HG03442 (cell line): ENCODE measurements around the gene SORBS2.
A peak's percentile ranks its signal among the peaks of the same experiment; 100 is the strongest.
"Not testable (repeated sequence)": the region's sequence is repeated elsewhere in the genome, so short reads cannot be mapped to it uniquely, and the experiment has no call there.

Experiments
- ATAC-seq: cut with Tn5 transposase; IDR thresholded peaks from one replicate; pipeline ENCODE4 v1.9.1; 2021; ENCODE audit warnings: mild to moderate bottlenecking, moderate library complexity; ENCODE audit not compliant: unreplicated experiment

SORBS2 gene, protein sequence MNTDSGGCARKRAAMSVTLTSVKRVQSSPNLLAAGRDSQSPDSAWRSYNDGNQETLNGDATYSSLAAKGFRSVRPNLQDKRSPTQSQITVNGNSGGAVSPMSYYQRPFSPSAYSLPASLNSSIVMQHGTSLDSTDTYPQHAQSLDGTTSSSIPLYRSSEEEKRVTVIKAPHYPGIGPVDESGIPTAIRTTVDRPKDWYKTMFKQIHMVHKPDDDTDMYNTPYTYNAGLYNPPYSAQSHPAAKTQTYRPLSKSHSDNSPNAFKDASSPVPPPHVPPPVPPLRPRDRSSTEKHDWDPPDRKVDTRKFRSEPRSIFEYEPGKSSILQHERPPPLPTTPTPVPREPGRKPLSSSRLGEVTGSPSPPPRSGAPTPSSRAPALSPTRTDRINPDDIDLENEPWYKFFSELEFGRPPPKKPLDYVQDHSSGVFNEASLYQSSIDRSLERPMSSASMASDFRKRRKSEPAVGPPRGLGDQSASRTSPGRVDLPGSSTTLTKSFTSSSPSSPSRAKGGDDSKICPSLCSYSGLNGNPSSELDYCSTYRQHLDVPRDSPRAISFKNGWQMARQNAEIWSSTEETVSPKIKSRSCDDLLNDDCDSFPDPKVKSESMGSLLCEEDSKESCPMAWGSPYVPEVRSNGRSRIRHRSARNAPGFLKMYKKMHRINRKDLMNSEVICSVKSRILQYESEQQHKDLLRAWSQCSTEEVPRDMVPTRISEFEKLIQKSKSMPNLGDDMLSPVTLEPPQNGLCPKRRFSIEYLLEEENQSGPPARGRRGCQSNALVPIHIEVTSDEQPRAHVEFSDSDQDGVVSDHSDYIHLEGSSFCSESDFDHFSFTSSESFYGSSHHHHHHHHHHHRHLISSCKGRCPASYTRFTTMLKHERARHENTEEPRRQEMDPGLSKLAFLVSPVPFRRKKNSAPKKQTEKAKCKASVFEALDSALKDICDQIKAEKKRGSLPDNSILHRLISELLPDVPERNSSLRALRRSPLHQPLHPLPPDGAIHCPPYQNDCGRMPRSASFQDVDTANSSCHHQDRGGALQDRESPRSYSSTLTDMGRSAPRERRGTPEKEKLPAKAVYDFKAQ (N-terminal part only)

GRCh38 chr4:185811509-185812364 lies at the start of gene SORBS2:
Gene SORBS2 (minus strand): TSS chr4:185812194. CDS start chr4:185690571, 121,623 bp downstream.
- ATAC-seq, result peak; percentile 87

GRCh38 chr4:185859111-185859510 lies 47.1 kb upstream of the SORBS2 start:
- ATAC-seq, result no peak

DNA sequence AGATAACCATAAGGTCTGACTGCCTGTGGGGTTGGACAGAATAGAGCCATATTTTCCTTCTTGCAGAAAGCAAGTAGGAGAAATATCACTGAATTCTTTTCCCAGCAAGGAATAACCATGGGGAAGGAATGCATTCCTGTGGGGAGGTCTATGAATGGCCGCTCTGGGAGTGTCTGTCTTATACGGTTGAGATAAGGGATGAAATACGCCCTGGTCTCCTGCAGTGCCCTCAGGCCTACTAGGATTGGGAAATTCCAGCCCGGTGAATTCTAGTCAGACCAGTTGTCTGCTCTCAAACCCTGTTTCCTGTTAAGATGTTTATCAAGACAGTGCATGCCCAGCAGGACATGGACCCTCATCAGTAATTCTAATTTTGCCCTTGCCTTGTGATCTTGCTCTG lies 45.6 kb upstream of the SORBS2 start:
- ATAC-seq, result not testable (repeated sequence)

DNA sequence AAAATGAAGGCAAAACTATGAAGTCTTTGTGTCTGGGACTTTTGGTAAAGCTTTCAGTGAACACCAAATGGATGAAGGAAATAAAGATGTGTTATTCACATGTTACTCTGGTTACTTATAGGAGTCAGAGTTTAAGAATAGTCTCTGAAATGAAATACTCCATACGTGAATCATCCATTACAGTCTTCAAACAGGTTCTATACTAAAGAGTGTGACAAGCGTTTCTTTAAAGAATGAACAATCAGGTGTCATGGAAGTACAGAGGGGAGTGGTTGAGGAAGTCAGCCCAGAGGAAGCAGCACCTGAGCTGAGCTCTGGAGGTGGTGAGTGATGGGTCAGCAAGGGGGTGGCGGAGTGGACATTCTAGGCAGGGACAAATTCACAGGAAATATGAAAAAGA lies 41.8 kb upstream of the SORBS2 start:
- ATAC-seq, result no peak

DNA sequence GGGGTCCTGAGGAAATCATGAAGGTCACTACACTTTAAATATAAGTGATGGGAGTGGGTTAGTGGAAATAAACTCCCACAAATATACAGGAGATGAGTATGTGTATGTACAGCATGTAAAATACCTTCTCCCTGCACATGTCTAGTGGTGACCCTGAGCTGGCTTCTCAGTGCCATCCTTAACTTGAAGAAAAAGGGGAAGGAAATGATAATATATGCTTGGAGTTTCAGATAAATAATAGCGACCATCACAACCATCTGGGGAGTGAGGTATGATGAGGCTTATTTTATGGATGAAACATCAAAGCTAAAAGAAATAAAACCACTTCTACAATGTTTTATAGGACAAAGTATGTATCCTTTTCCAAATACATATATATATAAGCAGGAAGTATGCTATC lies 41.0 kb upstream of the SORBS2 start:
- ATAC-seq, result no peak

DNA sequence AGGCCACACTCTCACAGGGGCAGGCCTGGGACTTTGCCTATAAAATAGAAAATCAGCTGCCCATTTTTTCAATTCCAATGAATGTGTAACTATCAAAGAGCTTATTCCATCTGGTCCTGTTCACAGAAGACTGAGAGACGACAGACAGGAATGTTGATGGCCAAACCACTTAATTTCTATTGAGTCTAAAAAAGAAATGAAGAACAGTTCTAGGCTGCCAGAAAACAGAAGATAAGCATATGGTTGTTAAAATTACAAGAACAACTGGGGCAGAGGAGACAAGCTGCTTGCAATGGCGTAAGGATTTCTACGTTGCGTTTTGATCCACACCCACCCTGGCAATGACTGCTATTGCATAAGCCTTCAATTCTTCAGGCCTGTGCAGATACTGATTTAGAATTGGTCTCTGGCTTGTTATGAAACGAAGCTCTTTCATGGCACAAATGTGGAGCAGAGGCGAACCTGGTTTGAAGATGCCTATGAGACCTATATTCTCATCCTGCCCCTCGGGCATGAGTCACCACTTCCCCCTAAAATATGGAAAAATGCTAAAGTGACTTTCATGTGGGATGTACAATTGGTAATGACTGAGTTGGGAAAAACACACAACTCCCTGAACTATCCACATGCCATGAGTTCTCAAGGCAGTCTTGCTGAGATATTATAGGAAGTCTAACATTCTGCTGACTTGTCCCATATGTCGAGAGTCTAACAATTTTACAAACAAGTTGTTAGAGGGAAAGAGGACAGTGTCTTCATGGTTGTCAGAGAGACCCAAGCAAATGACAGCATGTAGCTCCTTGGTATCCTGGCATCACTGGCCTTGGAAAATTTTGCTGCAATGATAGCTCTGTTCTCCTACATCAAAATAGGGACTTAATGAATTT lies 37.9 kb upstream of the SORBS2 start:
- no peak for ATAC-seq

- no peak for ATAC-seq
Measured at GRCh38 chr4:185847352-185848097, 35.5 kb upstream of the SORBS2 start.

- no peak for ATAC-seq
Measured at GRCh38 chr4:185846505-185847150, 34.6 kb upstream of the SORBS2 start.

- ATAC-seq, result no peak
Measured at GRCh38 chr4:185845966-185846365, 34.0 kb upstream of the SORBS2 start.

- no peak for ATAC-seq
Measured at GRCh38 chr4:185841451-185841850, 29.5 kb upstream of the SORBS2 start.

DNA sequence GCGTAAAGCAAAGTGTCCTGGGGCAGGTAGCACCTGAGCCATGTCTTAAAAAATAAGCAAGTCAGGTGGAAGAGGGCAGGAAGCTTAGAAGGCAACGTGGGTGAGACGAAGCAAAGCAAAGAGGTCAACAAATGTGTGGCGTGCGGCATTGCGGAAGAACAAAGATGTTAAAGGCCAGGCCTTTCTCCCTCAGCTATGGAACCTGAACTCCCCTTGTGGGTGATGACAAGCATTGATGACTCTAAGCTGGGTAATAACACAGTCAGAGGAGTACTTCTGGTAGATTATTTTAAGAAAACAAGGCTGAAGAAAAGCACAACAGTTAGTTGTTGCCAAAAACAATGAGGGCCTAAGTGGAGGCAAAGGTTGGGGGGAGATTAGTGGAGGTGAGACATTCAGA lies 29.0 kb upstream of the SORBS2 start:
- no peak for ATAC-seq

GRCh38 chr4:185840201-185840600 lies 28.2 kb upstream of the SORBS2 start:
- no peak for ATAC-seq

DNA sequence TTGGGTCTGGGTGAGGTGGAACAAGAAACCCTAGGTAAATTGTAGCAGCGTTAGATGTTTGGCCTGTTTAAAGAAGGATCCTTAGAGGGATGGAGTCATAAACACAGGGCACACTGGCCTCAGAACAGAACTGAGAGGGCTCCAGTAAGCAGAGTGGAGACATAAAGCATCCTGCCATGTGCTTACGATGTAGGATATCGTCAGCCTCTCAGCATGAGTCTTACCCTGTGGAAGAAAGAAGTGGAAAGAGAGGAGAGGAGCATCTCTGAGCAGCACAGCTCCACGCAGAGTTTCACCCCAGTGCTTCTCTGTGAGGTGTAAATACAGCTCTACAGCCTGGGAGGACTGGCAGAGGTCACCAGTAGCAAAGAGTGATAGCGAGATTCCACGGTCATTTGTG lies 27.8 kb upstream of the SORBS2 start:
- no peak for ATAC-seq

DNA sequence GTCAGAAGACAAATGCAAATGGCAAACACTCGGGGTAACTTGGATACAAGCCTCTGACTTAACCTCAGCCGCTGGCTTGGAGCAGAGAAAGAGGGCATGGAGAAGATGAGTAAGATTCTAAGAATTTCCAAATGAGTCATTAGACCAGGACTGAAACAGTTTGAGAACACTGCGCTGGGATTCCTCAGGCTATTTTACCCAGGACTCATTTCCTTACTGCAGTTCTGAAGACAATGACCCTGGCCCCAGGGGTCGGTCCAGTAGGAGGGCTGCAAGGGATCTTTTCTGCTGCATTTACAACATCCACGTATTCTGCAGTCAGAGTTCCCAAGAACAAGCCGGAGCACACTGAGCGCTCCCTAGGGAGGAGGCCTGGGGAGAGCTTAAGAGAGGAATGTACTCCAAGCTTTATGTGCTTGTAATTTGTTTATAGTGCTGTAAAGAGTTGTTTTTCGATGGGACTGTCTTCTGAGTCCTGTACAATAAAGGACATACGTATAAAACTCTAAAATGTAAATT lies 27.3 kb upstream of the SORBS2 start:
- ATAC-seq, result no peak

GRCh38 chr4:185838514-185839193 lies 26.7 kb upstream of the SORBS2 start:
- ATAC-seq, result no peak

DNA sequence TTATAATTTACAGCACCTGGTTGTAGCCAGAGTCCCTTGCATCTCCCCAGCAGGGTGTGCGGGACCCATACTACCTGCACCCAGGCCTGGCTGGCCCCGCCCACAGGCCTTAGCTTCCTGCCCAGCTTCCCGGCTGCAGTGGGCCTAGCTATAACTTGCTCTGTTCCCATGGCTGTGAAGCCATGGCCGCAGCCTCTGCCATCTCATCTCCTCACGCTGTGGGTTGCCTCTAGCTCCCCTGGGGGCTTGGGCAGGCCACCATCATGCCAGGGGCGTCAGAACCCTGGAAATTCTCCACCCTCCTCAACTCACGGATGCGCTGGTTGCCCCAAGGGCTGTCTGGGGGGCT lies 26.1 kb upstream of the SORBS2 start:
- ATAC-seq, result no peak

DNA sequence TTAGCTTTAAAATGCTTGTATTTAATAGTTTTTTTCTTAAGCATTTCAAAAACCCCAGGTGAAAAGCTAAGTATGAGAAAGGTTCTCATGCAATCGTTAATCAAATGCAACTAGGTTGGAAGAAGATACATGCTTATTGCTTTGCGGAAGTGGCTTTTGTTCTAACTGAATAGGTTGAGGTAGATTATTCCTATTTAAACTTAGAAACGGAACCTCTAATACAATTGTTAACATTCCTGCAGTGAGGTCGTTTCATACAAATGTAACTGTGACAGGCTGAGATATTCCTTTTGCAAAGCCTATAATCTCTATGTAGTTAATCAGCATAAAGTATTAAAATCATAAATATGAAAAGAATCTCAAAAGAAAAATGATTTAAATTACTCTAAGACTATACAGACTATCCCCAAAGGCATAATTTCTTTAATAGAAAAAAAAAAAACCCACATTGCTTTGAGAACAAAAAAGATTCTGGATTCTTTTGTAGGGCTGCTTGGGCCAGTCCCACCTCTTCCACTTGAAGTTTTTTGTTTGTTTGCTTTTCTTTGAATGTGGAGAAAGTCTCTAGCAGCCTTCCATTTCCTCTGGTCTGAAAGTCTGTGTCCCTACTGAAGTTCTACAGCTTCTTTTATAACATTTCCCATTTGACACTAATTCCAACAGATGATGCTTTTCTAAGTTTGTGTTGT lies 25.6 kb upstream of the SORBS2 start:
- no peak for ATAC-seq
